SK-N-SH treated with all-trans-retinoic acid at 6 μM for 48 hours (cell line): ENCODE measurements around the gene KLK14.

Source experiments
- ATAC-seq: fragments of 200-7000 bp; cut with Tn5 transposase; 3 replicates; pipeline ENCODE4 v1.9.1; 2020; ENCODE audit warnings: mild to moderate bottlenecking, moderate library complexity
- ARNTL ChIP-seq: fragments of 450-650 bp; formaldehyde crosslinking; IDR thresholded peaks from 2 replicates; pipeline ENCODE4 v1.5.0; 2020; ENCODE audit warnings: low read depth, mild to moderate bottlenecking, moderate library complexity, borderline replicate concordance
- BACH2 ChIP-seq: fragments of 250-450 bp; sonication (Bioruptor Pico); IDR thresholded peaks from 2 replicates; pipeline ENCODE4 v1.9.0; 2021; ENCODE audit warnings: mild to moderate bottlenecking, borderline replicate concordance
- CSRNP3 ChIP-seq: fragments of 250-450 bp; sonication (Bioruptor Pico); IDR thresholded peaks from 2 replicates; pipeline ENCODE4 v1.5.1; 2021; ENCODE audit warnings: mild to moderate bottlenecking, moderate library complexity
- ESRRG ChIP-seq: fragments of 250-450 bp; sonication (Bioruptor Pico); IDR thresholded peaks from 2 replicates; pipeline ENCODE4 v1.6.1; 2021; ENCODE audit warnings: mild to moderate bottlenecking
- GLIS3 ChIP-seq: fragments of 250-450 bp; sonication (Bioruptor Pico); IDR thresholded peaks from 2 replicates; pipeline ENCODE4 v1.5.0; 2020; ENCODE audit warnings: mild to moderate bottlenecking, moderate library complexity
- ISL1 ChIP-seq: fragments of 250-450 bp; sonication (Bioruptor Pico); IDR thresholded peaks from 2 replicates; pipeline ENCODE4 v2.1.2; 2022; ENCODE audit warnings: mild to moderate bottlenecking, moderate library complexity
- OSR1 ChIP-seq: fragments of 250-450 bp; sonication (Bioruptor Pico); IDR thresholded peaks from 2 replicates; pipeline ENCODE4 v1.8.0; 2022; ENCODE audit warnings: moderate library complexity, mild to moderate bottlenecking, inconsistent platforms
- PATZ1 ChIP-seq: fragments of 250-450 bp; sonication (Bioruptor Pico); IDR thresholded peaks from 2 replicates; pipeline ENCODE4 v1.8.0; 2020; ENCODE audit warnings: mild to moderate bottlenecking, moderate library complexity, borderline replicate concordance
- PPARA ChIP-seq: fragments of 250-450 bp; sonication (Bioruptor Pico); IDR thresholded peaks from 2 replicates; pipeline ENCODE4 v1.5.0; 2020; ENCODE audit warnings: mild to moderate bottlenecking, borderline replicate concordance
- TCF4 ChIP-seq: fragments of 250-450 bp; sonication (Bioruptor Pico); IDR thresholded peaks from 2 replicates; pipeline ENCODE4 v1.8.0; 2021; ENCODE audit warnings: mild to moderate bottlenecking, moderate library complexity, borderline replicate concordance
- TOX ChIP-seq: fragments of 250-450 bp; sonication (Bioruptor Pico); IDR thresholded peaks from 2 replicates; pipeline ENCODE4 v1.8.0; 2021; ENCODE audit warnings: mild to moderate bottlenecking, moderate library complexity, borderline replicate concordance
- ZC3H10 ChIP-seq: fragments of 250-450 bp; sonication (Bioruptor Pico); IDR thresholded peaks from 2 replicates; pipeline ENCODE4 v1.5.1; 2021; ENCODE audit warnings: mild to moderate bottlenecking, moderate library complexity
- ZFP3 ChIP-seq: fragments of 250-450 bp; sonication (Bioruptor Pico); IDR thresholded peaks from 2 replicates; pipeline ENCODE4 v1.5.0; 2020; ENCODE audit warnings: mild to moderate bottlenecking, moderate library complexity
- ZFP30 ChIP-seq: fragments of 450-650 bp; formaldehyde crosslinking; IDR thresholded peaks from 2 replicates; pipeline ENCODE4 v1.5.0; 2022; ENCODE audit warnings: mild to moderate bottlenecking, moderate library complexity
- ZNF565 ChIP-seq: fragments of 450-650 bp; formaldehyde crosslinking; conservative IDR thresholded peaks from 2 replicates; pipeline ENCODE4 v1.5.0; 2020; ENCODE audit warnings: low read depth, mild to moderate bottlenecking, moderate library complexity
- ZNF8 ChIP-seq: fragments of 450-650 bp; formaldehyde crosslinking; IDR thresholded peaks from 2 replicates; pipeline ENCODE4 v1.5.0; 2020; ENCODE audit warnings: mild to moderate bottlenecking, moderate library complexity
- TF ChIP-seq, protein P1 (sequence below): fragments of 250-450 bp; sonication (Bioruptor Pico); IDR thresholded peaks from 2 replicates; pipeline ENCODE4 v1.5.1; 2020; ENCODE audit warnings: low read depth, mild to moderate bottlenecking, moderate library complexity
- TF ChIP-seq, protein P2 (sequence below): fragments of 250-450 bp; sonication (Bioruptor Pico); IDR thresholded peaks from 2 replicates; pipeline ENCODE4 v1.8.0; 2021; ENCODE audit warnings: low read depth, mild to moderate bottlenecking, moderate library complexity, borderline replicate concordance

The KLK14 gene

GRCh38 chr19:51093101-51093500 lies 10.4 kb upstream of the KLK14 start:
- TF ChIP-seq ARNTL (CRISPR knock-in tag) (no peak), GLIS3 (CRISPR knock-in tag) (no peak), ZC3H10 (no peak), PATZ1 (CRISPR knock-in tag) (no peak), CSRNP3 (no peak), ZNF565 (CRISPR knock-in tag) (no peak), ZFP3 (CRISPR knock-in tag) (no peak), PPARA (CRISPR knock-in tag) (no peak), TOX (CRISPR knock-in tag) (no peak)
- TF ChIP-seq, protein P1, sequence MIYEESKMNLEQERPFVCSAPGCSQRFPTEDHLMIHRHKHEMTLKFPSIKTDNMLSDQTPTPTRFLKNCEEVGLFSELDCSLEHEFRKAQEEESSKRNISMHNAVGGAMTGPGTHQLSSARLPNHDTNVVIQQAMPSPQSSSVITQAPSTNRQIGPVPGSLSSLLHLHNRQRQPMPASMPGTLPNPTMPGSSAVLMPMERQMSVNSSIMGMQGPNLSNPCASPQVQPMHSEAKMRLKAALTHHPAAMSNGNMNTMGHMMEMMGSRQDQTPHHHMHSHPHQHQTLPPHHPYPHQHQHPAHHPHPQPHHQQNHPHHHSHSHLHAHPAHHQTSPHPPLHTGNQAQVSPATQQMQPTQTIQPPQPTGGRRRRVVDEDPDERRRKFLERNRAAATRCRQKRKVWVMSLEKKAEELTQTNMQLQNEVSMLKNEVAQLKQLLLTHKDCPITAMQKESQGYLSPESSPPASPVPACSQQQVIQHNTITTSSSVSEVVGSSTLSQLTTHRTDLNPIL (CRISPR knock-in tag): no peak
- TF ChIP-seq, protein P2, sequence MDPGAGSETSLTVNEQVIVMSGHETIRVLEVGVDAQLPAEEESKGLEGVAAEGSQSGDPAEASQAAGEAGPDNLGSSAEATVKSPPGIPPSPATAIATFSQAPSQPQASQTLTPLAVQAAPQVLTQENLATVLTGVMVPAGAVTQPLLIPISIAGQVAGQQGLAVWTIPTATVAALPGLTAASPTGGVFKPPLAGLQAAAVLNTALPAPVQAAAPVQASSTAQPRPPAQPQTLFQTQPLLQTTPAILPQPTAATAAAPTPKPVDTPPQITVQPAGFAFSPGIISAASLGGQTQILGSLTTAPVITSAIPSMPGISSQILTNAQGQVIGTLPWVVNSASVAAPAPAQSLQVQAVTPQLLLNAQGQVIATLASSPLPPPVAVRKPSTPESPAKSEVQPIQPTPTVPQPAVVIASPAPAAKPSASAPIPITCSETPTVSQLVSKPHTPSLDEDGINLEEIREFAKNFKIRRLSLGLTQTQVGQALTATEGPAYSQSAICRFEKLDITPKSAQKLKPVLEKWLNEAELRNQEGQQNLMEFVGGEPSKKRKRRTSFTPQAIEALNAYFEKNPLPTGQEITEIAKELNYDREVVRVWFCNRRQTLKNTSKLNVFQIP (CRISPR knock-in tag): no peak
- no peak for ATAC-seq

GRCh38 chr19:51091895-51092873 lies 9.5 kb upstream of the KLK14 start:
- TF ChIP-seq TCF4 (no peak), OSR1 (CRISPR knock-in tag) (no peak), ZFP30 (CRISPR knock-in tag) (no peak), ISL1 (CRISPR knock-in tag) (no peak), BACH2 (no peak), PATZ1 (CRISPR knock-in tag) (no peak), ZNF8 (CRISPR knock-in tag) (no peak), TOX (CRISPR knock-in tag) (no peak), CSRNP3 (no peak), ESRRG (CRISPR knock-in tag) (no peak), ARNTL (CRISPR knock-in tag) (no peak), PPARA (CRISPR knock-in tag) (no peak), ZNF565 (CRISPR knock-in tag) (no peak)
- TF ChIP-seq, protein P2 (CRISPR knock-in tag): no peak
- no peak for ATAC-seq
